Neural cell (in vitro differentiated cells): ENCODE results near the gene BTNL8. TPM values are rescaled to one million over a fixed set of nuclear protein-coding genes. Genes with fewer than 3 reads are reported as not detected.

Experiments used
- H2AFZ ChIP-seq: fragments of 200-600, 300-800 bp; sonication (generic), shearing (Covaris generic); 2 replicates; pipeline ENCODE4 v1.6.0; 2014; ENCODE audit warnings: low read depth, mild to moderate bottlenecking, antibody characterized with exemption, low read length, moderate library complexity
- H3F3A ChIP-seq: fragments of 200-600 bp; shearing (Covaris generic); 2 replicates; pipeline ENCODE4 v1.6.1; 2016; ENCODE audit warnings: mild to moderate bottlenecking, moderate library complexity, mixed read lengths, antibody characterized with exemption, low read length; ENCODE audit not compliant: insufficient read depth, poor library complexity, severe bottlenecking
- H3K27ac ChIP-seq: fragments of 200-600, 300-800 bp; sonication (generic), shearing (Covaris generic); 2 replicates; pipeline ENCODE4 v1.5.1; 2014; ENCODE audit warnings: mild to moderate bottlenecking, low read length, moderate library complexity
- H3K27me3 ChIP-seq: fragments of 300-800, 200-600 bp; sonication (generic), shearing (Covaris generic); 2 replicates; pipeline ENCODE4 v1.6.0; 2014; ENCODE audit warnings: mild to moderate bottlenecking, low read depth, low read length, moderate library complexity; ENCODE audit not compliant: insufficient read depth
- H3K36me3 ChIP-seq: fragments of 300-800, 200-600 bp; sonication (generic), shearing (Covaris generic); 2 replicates; pipeline ENCODE4 v1.5.1; 2014; ENCODE audit warnings: mild to moderate bottlenecking, antibody characterized with exemption, low read length, moderate library complexity; ENCODE audit not compliant: insufficient read depth
- H3K4me2 ChIP-seq: fragments of 300-800, 200-600 bp; sonication (generic), shearing (Covaris generic); 2 replicates; pipeline ENCODE4 v1.6.0; 2014; ENCODE audit warnings: mild to moderate bottlenecking, low read length
- H3K4me3 ChIP-seq: fragments of 300-800, 200-600 bp; sonication (generic), shearing (Covaris generic); 2 replicates; pipeline ENCODE4 v1.5.1; 2014; ENCODE audit warnings: mild to moderate bottlenecking, low read length, moderate library complexity
- H3K79me2 ChIP-seq: fragments of 200-600 bp; shearing (Covaris generic); replicated peaks from 2 replicates; pipeline ENCODE4 v1.6.0; 2014; ENCODE audit warnings: mild to moderate bottlenecking, low read length, moderate library complexity; ENCODE audit not compliant: insufficient read depth
- H3K9ac ChIP-seq: fragments of 300-800, 200-600 bp; sonication (generic), shearing (Covaris generic); 2 replicates; pipeline ENCODE4 v1.6.1; 2016; ENCODE audit warnings: mild to moderate bottlenecking, low read length, mixed read lengths
- H3K9me2 ChIP-seq: fragments of 200-600 bp; shearing (Covaris generic); 2 replicates; pipeline ENCODE4 v1.6.1; 2016; ENCODE audit warnings: mild to moderate bottlenecking, low read length, mixed read lengths; ENCODE audit not compliant: insufficient read depth
- H3K9me3 ChIP-seq: fragments of 200-600, 300-800 bp; sonication (generic), shearing (Covaris generic); 2 replicates; pipeline ENCODE4 v1.6.1; 2016; ENCODE audit warnings: mild to moderate bottlenecking, mixed run types, low read length, moderate library complexity, mixed read lengths
- H4K20me1 ChIP-seq: fragments of 200-600 bp; shearing (Covaris generic); 2 replicates; pipeline ENCODE4 v1.6.1; 2016; ENCODE audit warnings: mild to moderate bottlenecking, mixed run types; ENCODE audit not compliant: insufficient read depth
- EP300 ChIP-seq: fragments of 450-650 bp; conservative IDR thresholded peaks from 2 replicates; pipeline ENCODE4 v1.6.1; 2014; ENCODE audit warnings: antibody characterized with exemption, mild to moderate bottlenecking, moderate library complexity; ENCODE audit not compliant: poor library complexity, severe bottlenecking
- EZH2 ChIP-seq: fragments of 200-600, 300-800 bp; shearing (Covaris generic), sonication (generic); IDR thresholded peaks from 2 replicates; pipeline ENCODE4 v1.6.1; 2014; ENCODE audit warnings: antibody characterized with exemption, low read length, borderline replicate concordance, mild to moderate bottlenecking; ENCODE audit not compliant: insufficient read depth, poor library complexity, severe bottlenecking
- MXI1 ChIP-seq: fragments of 450-650 bp; conservative IDR thresholded peaks from 2 replicates; pipeline ENCODE4 v1.6.1; 2014; ENCODE audit warnings: antibody characterized with exemption, mild to moderate bottlenecking; ENCODE audit not compliant: poor library complexity, severe bottlenecking
- POLR2AphosphoS5 ChIP-seq: IDR thresholded peaks from 2 replicates; pipeline ENCODE4 v1.6.1; 2012
- RAD21 ChIP-seq: fragments of 450-650 bp; conservative IDR thresholded peaks from 2 replicates; pipeline ENCODE4 v1.6.1; 2014; ENCODE audit warnings: antibody characterized with exemption, mild to moderate bottlenecking, moderate library complexity
- REST ChIP-seq: IDR thresholded peaks from 2 replicates; pipeline ENCODE4 v1.6.1; 2012; ENCODE audit warnings: borderline replicate concordance
- SMC3 ChIP-seq: fragments of 450-650 bp; conservative IDR thresholded peaks from 2 replicates; pipeline ENCODE4 v1.6.1; 2014; ENCODE audit warnings: antibody characterized with exemption, mild to moderate bottlenecking, moderate library complexity; ENCODE audit not compliant: poor library complexity
- TAF1 ChIP-seq: IDR thresholded peaks from 2 replicates; pipeline ENCODE4 v1.6.1; 2012; ENCODE audit warnings: low read depth
- polyA minus RNA-seq: library from RNA; depleted of rRNA, polyadenylated mRNA; stranded (reverse); fragments of >200 nt; gene quantifications from 2 replicates; pipeline ENCODE4 v1.2.3, GENCODE V29; 2014
- polyA plus RNA-seq: library from polyadenylated mRNA; depleted of rRNA; stranded (reverse); fragments of >200 nt; gene quantifications from 2 replicates; pipeline ENCODE4 v1.2.3, GENCODE V29; 2014
- TF ChIP-seq, protein P1 (sequence below): fragments of 450-650 bp; IDR thresholded peaks from 2 replicates; pipeline ENCODE4 v1.5.1; 2014; ENCODE audit warnings: antibody characterized with exemption, mild to moderate bottlenecking, moderate library complexity; ENCODE audit not compliant: poor library complexity, severe bottlenecking

Gene BTNL8, protein sequence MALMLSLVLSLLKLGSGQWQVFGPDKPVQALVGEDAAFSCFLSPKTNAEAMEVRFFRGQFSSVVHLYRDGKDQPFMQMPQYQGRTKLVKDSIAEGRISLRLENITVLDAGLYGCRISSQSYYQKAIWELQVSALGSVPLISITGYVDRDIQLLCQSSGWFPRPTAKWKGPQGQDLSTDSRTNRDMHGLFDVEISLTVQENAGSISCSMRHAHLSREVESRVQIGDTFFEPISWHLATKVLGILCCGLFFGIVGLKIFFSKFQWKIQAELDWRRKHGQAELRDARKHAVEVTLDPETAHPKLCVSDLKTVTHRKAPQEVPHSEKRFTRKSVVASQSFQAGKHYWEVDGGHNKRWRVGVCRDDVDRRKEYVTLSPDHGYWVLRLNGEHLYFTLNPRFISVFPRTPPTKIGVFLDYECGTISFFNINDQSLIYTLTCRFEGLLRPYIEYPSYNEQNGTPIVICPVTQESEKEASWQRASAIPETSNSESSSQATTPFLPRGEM
- polyA plus RNA-seq (not detected in 2 replicates), polyA minus RNA-seq (not detected in 2 replicates)

- Histone ChIP-seq H2AFZ (no peak within 1 kb of the TSS), H3K9ac (no peak within 1 kb of the TSS), H3K9me3 (no peaks in the 10 kb centered on the region), H3K27ac (no peak within 1 kb of the TSS), H3K79me2 (no peaks in the 10 kb centered on the region), H3K4me3 (no peak within 1 kb of the TSS), H3K4me2 (no peak within 1 kb of the TSS), H3F3A (no peaks in the 10 kb centered on the region), H4K20me1 (no peaks in the 10 kb centered on the region), H3K27me3 (no peaks in the 10 kb centered on the region), H3K9me2 (no peaks in the 10 kb centered on the region), H3K36me3 (no peaks in the 10 kb centered on the region)
- TF ChIP-seq REST: no peak
- TF ChIP-seq TAF1: no peak
- TF ChIP-seq EZH2: no peak
- TF ChIP-seq EP300: no peak
- no peak for TF ChIP-seq RAD21
- TF ChIP-seq MXI1: no peak
- TF ChIP-seq, protein P1, sequence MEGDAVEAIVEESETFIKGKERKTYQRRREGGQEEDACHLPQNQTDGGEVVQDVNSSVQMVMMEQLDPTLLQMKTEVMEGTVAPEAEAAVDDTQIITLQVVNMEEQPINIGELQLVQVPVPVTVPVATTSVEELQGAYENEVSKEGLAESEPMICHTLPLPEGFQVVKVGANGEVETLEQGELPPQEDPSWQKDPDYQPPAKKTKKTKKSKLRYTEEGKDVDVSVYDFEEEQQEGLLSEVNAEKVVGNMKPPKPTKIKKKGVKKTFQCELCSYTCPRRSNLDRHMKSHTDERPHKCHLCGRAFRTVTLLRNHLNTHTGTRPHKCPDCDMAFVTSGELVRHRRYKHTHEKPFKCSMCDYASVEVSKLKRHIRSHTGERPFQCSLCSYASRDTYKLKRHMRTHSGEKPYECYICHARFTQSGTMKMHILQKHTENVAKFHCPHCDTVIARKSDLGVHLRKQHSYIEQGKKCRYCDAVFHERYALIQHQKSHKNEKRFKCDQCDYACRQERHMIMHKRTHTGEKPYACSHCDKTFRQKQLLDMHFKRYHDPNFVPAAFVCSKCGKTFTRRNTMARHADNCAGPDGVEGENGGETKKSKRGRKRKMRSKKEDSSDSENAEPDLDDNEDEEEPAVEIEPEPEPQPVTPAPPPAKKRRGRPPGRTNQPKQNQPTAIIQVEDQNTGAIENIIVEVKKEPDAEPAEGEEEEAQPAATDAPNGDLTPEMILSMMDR: no peak
- no peak for TF ChIP-seq POLR2AphosphoS5
- TF ChIP-seq SMC3: no peak
Measured at GRCh38 chr5:180898621-180899246, at the start of gene BTNL8. BTNL8 (plus strand) TSS chr5:180899159; CDS start chr5:180899311, 152 bp downstream.

DNA sequence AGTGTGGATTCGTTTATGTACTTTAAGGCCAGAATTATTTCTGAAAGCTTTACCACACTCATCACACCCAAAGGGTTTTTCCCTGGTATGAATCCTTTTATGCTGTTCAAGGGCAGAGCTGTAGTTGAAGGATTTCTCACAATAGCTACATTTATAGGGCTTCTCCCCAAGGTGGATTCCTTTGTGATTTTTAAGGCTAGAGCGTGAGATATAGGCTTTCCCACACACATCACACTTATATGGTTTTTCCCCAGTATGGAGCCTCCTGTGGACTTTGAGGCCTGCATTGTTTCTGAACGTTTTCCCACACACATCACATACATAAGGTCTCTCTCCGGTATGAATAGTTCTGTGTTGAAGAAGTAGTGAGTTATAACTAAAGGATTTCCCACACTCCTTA lies 49.1 kb upstream of the BTNL8 start:
- Histone ChIP-seq H2AFZ (no peak overlapping the region), H3K9me3 (peaks cover 11% of the 10 kb centered on the region), H3K4me2 (no peak overlapping the region), H3K4me3 (no peak overlapping the region), H3K9me2 (no peaks in the 10 kb centered on the region), H3K79me2 (no peaks in the 10 kb centered on the region), H3K27me3 (no peaks in the 10 kb centered on the region), H3K27ac (no peak overlapping the region), H3K9ac (no peak overlapping the region), H4K20me1 (no peaks in the 10 kb centered on the region), H3K36me3 (peaks cover 42% of the 10 kb centered on the region), H3F3A (no peaks in the 10 kb centered on the region)
- TF ChIP-seq RAD21 (no peak), TAF1 (no peak), EZH2 (no peak), EP300 (no peak), SMC3 (no peak)
- TF ChIP-seq, protein P1: no peak
